ENCODE results near the gene GPR87.

GPR87 gene, protein sequence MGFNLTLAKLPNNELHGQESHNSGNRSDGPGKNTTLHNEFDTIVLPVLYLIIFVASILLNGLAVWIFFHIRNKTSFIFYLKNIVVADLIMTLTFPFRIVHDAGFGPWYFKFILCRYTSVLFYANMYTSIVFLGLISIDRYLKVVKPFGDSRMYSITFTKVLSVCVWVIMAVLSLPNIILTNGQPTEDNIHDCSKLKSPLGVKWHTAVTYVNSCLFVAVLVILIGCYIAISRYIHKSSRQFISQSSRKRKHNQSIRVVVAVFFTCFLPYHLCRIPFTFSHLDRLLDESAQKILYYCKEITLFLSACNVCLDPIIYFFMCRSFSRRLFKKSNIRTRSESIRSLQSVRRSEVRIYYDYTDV

DNA sequence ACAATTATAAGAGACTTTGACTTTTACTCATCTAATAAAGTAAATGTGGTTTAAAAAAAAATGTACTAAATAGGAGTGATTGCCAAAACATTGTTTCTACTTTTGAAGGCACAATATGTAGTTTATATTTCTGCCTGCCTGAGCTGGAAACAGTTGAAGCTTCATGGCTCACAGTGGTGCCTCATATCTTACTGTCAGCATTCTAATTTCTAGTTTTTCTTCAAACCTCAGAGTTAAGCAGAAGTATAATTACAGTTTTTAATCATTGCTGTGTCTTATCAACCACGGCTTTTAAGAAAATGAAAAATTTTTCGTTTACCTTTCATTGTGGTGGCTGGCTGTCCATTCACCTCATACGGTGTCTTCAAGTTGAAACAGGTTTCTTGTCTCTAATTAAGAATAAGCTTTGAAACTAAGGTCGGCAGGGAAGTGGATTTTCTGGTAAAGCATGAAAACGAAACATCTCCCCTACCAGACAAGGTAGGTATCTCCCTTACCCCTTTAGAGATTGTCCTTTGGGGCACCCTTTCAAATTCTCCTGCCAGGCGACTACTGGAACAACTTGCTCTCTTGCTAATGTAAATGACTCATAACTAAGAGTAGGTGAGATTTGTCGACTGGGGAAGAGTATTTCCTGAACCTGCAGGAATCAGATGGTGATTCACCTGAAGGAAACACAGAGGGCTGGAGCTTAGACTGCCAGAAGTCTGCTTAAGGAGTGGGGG, at the start of gene GPR87:
Gene GPR87, minus strand, starts transcription at position 554 of the 725 bp plus-strand sequence. CDS start 16,720 bp downstream, outside the sequence.
- no peak for DNase-seq

DNA sequence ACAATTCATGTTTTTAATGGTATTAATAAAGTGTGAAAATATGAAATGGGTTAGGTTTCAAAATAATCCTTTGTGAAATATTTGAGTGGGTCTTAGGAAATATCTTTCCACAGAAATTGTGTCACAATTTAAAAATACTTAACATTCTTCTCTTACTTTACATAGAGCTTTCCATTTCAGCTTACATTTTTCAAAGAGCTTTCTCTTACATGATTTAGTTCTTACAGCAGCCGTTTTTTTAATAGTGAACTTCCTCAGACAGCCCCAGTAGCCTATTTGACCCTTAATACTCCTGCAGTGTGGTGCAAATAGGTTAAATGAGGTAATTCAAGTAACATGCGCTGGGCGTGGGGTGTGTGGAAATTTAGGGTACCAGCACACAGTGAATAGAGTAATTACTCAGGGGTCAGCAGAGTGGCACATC, 46.1 kb upstream of the GPR87 start:
- no peak for DNase-seq

DNA sequence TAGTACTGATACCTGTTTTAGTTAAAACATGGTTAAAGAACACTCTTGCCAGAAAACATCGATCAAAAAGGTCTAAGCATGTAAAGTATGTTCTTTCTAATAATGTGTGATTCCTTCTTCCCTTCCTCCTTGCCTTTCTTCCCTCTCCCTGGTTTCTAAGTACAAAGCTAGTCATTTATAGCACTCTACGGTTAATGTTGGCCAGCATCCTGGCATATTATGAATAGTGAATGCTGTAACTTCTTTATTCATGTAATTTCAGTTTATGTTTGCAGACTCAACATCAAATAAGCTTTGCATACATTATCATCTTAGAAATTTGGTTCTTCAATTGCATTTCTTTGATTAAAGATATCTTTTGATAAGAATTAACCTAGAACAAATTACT, 40.8 kb upstream of the GPR87 start:
- no peak for DNase-seq

DNA sequence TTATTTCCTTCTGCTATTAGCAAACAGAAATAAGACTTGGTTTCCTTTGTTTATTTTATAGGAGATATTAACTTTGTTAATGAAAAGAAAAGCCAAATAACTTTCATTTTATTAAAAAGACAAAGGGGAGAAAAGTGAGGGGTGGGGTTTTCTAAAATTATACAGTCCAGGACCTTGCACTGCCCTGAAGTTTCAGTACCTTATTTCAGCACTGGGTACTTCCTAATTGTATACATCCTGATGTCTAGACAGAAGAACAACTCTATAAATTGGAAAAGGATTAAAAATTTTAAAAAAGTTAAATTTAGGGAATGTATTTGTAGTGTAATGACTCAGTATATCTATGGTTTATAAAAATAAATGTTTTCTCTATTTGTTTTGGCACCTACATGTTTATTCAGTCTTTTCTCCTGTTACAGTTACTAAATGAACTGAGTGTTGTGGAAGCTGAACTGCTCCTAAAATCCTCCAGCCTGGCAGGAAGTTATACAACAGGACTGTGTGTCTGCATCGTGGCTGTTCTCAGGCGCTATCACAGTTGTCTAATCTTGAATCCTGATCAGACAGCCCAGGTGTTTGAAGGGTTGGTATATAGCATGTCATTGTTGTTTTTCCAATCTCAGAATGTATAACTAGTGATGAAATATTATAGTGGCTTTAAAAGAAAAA, 40.3 kb upstream of the GPR87 start:
- DNase-seq: no peak

DNA sequence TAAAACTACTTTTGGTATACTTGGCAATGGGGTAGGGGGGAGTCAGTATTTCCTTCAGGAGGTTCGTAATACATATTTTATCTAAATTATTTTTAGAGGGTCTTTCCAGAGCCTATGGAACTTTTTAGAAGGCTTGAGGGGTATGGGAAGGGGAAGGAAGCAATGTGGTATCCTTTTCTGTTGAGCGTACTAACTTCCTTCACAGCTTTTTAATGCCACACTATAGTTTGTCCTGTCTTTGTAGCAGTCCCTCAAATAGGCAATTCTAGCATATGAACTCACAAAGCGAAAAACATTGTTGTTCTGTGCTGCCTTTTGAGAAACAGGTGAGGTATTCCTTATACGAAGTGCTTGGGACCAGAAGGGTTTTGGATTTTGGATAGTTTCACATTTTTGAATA, 35.0 kb upstream of the GPR87 start:
- no peak for DNase-seq

DNA sequence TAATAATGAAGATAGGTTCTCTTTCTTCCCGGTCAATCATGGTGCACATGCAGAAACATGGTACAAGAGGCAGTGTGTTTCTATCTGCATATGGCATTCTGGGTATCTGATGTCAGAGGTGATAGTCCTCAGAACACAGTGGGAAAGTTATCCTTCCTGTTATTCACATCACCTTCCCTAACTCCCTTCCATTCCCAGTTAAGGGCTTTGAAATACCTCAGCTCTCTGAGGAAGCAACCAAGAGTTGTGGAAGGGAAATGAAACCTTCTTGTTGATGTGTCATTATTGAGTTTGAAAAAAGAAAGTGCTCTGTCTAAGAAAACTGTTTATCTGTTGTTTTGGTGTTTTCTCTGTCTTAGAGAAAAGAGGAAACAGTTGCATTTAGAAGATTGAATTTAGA, 34.6 kb upstream of the GPR87 start:
- DNase-seq: no peak

DNA sequence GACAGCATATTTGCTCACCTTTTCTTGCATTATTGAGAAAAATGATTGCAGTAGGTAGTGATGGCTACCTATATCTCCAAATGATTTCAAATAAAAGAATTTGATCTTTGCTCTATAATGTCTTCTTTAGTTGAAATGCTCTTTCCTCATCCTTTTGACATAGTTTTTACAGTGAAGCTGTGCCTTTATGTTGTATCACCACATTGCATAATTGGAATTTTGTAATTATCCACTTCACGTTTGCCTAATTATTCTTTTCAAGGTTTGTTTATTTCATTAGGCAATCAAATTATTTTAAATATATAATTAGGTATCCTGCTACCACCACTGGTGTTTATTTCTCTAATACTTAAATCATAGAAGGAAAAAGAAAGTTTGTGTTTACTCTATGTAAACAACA, 34.0 kb upstream of the GPR87 start:
- DNase-seq: no peak

DNA sequence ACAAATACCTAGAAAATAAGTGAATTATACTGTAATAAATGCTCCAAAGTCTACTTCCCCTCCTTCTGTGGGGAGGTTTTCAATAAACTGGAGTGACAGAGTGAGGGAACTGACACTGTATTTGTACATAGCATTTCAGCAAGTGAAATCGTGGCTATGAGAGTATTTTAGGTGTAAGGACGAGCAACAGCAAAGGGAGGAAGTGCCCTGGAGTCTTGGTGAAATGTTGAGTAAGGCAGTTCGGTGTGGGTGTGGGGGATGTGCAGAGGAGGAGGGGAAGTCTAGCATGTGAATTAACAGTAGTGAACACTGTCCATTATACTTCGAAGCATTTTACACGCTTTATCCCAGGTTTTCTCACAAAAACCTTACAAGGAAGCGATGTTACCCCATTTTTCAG, 30.8 kb upstream of the GPR87 start:
- no peak for DNase-seq

DNA sequence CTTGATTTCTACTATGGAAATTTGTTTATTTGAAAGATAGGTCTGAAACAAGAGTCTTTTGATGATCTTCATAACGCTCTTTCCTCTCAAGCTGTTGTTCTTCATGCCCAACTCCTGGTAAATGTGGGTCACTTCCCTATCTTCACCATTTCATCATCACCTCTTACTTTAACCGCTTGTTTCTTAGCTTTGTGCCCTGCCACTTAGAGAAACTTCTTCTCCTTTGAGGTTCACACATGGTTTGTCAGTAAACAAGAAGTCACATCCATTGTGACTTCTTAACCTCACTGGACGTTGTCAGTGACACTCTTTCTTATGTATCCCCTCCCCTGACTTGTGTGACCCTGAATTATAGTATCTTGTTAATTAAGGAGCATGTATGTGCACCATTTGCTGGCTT, 29.7 kb upstream of the GPR87 start:
- no peak for DNase-seq

DNA sequence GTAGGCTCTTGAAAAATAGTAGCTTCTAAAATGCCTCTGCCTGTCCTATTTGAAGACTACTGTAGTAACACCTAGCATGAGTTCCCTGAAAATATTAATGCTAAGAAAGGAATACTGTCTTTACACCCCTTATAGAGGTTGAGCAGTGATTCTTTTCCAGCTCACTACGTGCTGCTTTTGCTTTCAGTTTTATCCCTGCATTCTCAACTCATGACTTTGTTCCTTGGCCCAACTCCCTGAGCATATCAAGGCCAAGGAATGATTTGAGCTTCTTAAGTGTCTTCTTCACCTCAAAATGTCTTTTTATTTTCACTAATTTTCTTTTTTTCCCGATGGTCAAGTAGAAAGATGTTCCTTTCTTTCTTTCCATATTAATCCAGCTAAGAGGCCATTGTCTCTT, 29.2 kb upstream of the GPR87 start:
- DNase-seq: no peak

DNA sequence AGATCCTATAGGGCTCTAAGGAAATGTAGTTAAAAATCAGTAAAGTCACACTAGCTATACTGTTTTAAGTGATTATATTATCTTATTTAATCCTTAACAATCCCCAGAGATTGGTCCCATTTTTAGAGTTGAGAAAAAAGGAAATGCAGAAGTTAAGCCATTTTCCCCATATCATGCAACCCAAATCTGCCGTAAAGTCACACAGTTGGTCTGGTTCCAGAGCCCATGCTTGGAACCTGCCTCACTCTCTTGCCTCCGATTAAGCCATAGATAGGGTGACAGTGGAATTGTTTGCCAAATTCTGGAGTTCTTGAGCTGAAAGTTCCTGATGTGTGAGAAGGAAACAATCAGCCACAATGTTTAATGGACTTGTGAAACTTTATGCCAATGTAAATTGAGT, 15.1 kb upstream of the GPR87 start:
- no peak for DNase-seq

DNA sequence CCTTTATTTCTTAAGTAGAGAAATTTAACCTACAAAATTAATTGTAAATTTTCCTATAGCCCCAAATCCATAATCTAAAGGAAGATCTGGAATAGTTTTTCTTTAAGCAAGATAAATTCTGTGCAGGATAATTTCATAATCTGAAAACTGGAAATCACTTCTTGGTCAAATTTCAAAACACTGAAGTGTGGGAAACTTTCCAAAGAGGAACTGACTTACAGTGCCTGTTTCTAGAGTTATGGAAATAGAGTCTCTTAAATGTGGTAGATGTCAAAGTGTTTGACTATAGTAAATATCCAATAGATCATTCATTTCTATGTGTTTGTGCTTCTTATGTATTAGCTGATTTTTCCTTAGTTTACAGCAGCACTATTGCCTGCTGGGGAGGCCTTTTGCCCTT, 14.3 kb upstream of the GPR87 start:
- DNase-seq: no peak

DNA sequence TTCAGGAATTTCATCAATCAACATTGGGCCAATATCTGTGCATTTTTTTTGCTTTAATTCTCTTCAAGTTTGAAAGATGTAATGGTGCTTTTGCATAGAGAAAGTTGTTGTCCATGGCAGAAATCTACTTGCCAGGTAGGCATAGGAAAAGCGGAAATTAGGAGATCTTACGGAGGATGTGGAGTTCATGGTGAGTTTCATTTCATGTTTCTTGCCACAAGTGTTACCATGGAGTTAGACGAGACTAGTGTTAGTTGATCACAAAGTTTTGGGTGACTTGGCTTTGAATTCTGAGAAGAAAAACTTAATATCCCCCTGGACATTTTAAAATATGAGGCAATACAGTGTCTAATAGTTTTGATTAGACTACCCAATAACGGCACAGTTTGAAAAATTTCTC, 13.8 kb upstream of the GPR87 start:
- no peak for DNase-seq

DNA sequence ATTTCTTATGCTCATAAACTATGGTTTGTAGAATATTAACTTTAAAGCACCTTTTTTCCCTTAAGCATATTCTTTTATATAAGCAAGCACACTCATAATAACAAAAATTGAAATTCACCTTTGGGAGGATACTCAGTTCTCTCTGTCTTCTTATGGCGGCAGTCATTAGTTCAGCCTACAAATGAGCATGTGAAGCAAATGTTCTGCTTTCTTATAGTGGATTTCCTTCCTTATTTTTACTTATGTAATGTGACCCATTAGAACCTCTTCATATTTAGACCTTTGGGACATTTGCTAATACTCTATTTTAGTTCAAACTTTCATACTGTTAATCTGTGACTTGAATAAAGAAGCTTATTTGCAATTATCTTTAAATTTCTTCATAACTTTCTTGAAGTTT, 12.7 kb upstream of the GPR87 start, which contains the start of gene P2RY13:
Gene P2RY13, minus strand, starts transcription at position 187 of the 400 bp plus-strand sequence. Its CDS starts 21 bp downstream, at position 166.
- DNase-seq: no peak

DNA sequence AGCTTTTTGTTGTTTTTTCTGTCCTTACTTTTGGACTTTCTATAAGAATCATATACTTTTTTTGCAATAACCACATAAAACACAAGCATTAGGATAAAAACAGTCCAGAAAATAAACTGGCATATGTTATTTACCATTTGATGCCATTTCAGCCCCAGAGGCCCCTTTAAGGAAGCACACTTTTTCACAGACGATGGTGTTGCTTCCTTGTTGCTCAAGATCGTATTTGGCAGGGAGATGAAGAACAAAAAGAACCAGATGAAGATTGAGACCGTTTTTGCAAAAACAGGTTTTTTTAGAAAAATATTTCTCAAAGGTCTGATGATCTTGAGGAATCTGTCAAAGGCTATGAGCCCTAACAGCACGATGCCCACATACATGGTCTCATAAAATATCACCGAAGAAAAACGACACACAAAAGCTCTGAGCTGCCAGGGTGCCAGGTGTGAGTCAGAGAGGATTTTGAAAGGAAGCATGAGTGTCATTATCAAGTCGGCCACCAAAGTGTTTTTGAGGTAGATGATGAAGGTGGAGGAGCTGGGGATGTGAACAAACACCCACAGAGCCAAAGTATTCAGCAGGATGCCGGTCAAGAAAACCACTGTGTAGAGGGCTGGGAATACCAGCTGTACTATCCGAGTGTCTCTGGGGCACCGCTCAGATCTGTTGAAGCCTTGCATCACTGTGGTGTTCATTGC, 11.8 kb upstream of the GPR87 start:
- no peak for DNase-seq

DNA sequence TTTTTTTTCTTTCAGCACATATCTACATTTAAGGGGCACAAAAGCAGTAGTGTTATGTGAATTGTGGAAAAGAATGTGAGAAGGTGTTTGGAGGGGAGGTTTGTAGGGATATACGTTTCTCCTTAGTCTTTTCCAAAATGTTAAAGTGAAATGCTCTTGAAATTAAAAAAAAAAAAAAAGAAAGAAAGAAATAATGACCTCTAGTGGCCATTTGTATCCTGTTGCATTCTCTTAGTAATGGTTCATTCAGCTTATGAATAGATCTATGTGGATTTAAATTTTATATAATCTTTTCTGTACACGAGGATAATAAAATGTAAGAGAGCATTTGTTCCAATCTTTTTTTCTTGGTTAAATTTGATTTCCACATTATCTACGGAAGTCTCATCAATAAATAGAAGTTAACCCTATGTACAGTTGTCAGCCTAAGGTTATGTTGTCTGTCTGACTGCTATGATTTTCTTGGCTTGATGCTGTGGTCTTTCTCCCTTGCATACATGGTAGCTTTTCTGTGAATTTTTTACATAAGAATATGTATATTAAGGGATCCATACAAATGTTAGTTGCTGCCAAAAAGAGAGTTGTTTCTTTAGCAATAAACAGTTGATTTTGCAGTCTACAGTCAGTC, 11.1 kb upstream of the GPR87 start:
- DNase-seq: no peak

DNA sequence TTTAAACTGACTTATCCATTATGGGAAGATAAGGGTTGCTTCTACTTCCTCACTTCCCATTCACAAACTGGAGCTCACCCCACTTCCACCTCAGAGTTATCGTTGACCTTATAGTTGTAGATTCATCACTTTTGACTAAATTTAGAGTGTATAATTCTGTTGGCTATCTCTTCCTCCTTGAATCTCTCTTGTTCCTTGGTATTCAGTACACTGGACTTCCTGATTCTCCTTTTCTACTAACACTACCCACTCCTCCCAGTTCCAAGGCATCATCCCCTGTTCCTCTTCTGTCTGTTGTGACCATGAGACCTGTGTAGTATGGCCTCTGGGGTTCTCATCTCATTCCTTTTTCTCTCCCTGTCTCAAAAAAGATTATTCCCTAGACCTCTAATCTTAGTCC, 5.9 kb upstream of the GPR87 start:
- no peak for DNase-seq

DNA sequence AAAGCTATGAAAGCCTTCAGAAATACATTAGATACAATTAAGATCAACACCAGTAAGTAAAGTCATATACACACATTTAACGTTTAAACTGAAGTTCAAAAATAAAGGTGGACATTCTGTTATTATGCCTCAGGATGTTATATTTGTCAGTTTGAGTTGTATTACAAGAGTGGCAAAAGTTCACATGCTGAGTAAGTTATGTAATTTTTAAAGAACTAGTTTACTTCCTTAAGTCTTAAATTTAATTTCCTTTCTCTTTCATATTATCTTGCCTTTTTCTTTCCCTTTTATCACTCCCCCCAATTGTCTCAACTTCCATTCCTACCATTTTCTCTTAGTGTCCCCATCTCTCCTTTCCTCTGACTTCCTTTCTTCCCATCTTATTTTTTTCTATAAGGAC, 4.9 kb upstream of the GPR87 start:
- DNase-seq: no peak

DNA sequence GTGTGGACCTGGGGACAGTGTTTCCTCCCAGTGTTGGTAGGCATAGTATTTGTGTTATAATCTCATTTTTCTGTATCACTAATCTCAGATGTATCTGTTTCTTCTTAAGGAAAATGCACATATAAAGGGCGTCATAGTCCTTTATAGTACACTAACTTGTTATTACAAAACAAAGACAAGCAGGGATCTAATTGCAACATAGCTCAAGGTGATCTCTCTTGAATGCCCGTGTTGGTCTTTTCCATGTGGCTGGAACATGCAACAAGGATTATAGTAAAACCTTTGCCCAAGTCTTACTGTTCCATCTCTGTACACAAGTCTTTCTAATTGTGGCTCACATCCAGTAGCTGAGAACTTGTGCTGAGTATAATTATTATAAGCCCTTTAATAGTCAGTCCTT, 3.5 kb upstream of the GPR87 start:
- no peak for DNase-seq

DNA sequence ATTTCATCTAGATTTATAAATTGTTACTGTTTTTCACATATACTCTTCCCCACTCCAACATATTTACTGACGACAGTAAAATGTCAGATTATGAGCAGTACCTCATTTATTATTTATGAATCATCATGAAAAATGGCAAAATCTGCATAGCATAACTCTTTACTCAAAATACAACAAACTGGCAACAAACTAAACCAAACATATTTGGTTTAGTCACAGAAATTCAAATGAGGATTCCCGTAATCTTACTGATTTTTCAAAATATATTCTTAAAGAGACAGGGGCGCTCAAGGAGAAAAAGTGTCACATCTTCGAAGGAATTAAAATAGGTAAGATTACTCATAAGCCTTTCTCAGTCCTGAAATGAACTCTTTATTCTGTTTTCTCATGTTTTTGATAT, 3.0 kb upstream of the GPR87 start:
- DNase-seq: no peak

DNA sequence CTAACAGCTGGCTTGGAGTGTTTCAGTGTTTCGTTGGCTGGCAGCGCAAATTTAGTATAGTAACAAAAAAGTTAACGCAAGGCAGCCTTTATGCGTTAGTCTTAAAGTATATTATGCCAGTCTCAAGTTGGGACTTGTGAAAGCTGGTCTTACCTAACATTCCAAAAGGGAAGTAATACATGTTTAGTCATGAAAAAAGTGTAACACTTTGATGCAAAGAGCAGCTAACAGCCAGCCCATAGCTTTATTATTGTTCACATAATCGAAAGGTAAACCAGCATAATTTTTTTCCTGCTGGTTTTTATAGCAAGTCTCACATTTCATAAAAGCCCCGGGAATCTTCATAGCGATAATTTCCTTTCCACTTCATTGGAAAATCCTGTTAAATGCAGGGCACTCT, 2.4 kb upstream of the GPR87 start:
- no peak for DNase-seq

DNA sequence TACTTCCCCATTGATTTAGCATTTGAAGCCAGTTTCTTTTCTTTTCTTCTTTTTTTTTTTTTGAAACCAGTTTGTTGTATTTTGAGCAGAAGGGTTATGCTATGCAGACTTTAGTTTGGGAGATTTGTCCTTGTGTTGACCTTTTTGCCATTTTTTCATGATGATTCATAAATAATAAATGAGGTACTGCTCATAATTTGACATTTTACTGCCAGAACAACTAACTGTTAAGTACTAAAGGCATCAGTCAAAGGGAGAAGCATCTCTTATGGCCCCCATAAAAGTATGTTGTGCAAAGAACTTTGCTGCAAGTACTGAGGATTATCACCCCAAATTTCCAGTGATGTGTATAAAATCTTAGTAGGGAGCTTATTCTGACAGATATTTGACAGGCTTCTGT, 1.7 kb upstream of the GPR87 start:
- DNase-seq: no peak

DNA sequence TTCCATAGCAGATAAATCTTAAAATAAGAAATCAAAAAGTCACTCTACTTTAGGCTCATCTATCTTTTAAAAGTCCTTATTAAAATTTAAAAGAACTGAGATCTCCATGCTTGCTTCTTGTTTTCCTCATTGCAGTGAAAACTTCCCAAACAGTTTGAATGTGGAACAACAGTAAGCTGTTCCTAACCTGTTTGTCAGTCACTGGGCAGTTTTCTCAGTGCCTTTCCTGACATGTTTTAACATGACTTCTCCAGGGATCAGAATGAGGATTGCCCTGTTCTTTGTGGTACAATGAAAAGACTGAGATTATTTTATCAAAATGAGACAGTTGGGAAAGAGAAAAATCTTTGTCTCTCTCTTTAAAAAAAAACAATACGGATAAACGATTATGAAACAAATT, 774 bp downstream of the GPR87 start:
- no peak for DNase-seq
